ENCODE measurements around the gene KCNJ5. TPM values are rescaled to one million over a fixed set of nuclear protein-coding genes. Genes with fewer than 3 reads are reported as not detected.

KCNJ5 gene
- total RNA-seq, 1 experiment from 2014 or later = not detected

DNA sequence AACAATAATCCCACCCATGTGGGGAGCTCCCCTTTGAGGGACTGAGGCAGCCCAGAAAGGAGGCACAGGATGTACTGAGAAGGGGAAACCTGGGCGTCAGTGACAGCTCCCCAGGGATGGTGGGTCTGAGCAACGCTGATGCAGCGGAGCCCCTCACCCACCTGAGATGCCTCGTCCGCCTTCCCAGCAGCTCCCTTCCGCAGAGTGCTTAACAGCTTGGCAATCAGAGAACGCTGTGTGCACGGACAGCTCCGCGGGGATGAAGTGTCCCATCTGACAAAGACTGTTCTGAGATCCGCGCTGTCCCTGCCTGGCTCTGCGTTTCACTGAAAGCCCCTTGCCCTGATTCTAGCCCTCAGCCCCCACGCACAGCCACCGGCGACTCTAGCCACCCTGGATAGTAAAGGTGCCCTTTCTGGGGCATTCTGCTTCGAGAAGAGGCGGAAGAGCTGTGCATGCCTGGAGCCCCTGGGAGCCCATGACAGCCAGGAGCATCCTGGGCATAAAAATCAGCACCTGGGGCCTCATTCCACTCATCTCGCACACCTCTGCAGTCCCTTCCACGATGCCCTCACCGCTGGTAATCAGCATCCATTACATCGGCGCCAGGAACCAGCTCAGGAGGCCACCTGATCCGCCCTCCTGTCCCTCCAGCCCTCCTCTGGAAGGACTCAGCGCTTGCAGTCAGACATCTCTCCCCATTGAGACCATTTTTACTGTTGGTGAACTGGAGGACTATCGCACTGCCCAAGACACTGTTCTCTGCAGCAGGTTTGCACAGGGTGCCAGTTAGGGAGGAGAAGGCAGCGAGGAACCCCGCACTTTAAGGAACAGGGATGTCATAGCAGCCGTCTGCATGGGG lies 10.7 kb downstream of the KCNJ5 start:
- peaks cover 6% of the 10 kb centered on the region for H3K4me1 Mint-ChIP-seq (ENCODE audit: low read depth, unreplicated experiment)
- Histone ChIP-seq H3K27me3 (replicated peaks; ENCODE audit: control insufficient read depth, insufficient read depth, low read length) (no peaks in the 10 kb centered on the region), H3K36me3 (ENCODE audit: control insufficient read depth, insufficient read depth, low read length) (no peaks in the 10 kb centered on the region), H3K4me3 (ENCODE audit: low read depth, low read length) (no peak overlapping the region), H3K9me3 (no peaks in the 10 kb centered on the region), H3K4me1 (peaks cover 6% of the 10 kb centered on the region)
- TF ChIP-seq, protein P1, sequence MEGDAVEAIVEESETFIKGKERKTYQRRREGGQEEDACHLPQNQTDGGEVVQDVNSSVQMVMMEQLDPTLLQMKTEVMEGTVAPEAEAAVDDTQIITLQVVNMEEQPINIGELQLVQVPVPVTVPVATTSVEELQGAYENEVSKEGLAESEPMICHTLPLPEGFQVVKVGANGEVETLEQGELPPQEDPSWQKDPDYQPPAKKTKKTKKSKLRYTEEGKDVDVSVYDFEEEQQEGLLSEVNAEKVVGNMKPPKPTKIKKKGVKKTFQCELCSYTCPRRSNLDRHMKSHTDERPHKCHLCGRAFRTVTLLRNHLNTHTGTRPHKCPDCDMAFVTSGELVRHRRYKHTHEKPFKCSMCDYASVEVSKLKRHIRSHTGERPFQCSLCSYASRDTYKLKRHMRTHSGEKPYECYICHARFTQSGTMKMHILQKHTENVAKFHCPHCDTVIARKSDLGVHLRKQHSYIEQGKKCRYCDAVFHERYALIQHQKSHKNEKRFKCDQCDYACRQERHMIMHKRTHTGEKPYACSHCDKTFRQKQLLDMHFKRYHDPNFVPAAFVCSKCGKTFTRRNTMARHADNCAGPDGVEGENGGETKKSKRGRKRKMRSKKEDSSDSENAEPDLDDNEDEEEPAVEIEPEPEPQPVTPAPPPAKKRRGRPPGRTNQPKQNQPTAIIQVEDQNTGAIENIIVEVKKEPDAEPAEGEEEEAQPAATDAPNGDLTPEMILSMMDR (IDR thresholded peaks at IDR 0.05; ENCODE audit: insufficient read depth in 1 of 2, low read depth in 1 of 2, low read length in 1 of 2, severe bottlenecking in 1 of 2, unreplicated experiment in 1 of 2) = no peak
- ChIA-PET CTCF (no interaction called here), POLR2A (no interaction called here)
- no peaks in the 10 kb centered on the region for H3K36me3 Mint-ChIP-seq (ENCODE audit: insufficient read depth, unreplicated experiment)
- BruUV-seq (replicated peaks) = no TSS peak
- DNase-seq = no peak
- intact Hi-C loops (cut with micrococcal nuclease; ENCODE audit: unreplicated experiment) = no loop called here
- H3K4me3 Mint-ChIP-seq (ENCODE audit: unreplicated experiment) = no peak overlapping the region
- H3K9me3 Mint-ChIP-seq (ENCODE audit: unreplicated experiment) = no peaks in the 10 kb centered on the region
- no peak overlapping the region for H3K27ac Mint-ChIP-seq (ENCODE audit: unreplicated experiment)
- peaks cover 14% of the 10 kb centered on the region for H3K27me3 Mint-ChIP-seq (ENCODE audit: insufficient read depth, unreplicated experiment)

DNA sequence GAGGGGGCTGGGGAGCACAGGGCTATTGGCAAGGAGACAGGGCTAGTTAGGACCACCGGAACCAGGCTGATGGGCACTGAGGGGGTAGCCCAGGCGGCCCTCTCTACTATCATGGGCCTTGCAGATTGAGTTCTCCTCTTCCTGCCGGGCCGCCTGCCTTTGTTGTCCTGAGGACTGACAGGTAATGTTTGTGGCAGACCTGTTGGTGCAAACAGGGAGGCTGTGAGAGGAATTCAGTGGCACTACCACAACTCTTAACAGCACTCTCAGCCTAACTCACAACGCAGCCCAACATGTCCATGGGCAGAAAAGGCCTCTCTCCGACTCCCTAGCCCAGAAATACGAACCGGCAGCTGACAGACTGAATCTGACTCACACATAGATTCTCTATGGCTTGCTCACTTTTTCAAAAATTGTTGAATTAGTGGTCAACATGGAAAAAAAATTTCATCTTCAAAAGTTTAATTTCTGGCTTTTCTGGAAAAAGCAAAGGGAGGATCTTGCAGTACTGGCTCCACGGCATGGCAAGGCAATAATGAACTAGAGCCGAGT lies 11.4 kb downstream of the KCNJ5 start:
- no TSS peak for BruUV-seq (replicated peaks)
- no peak for DNase-seq
- TF ChIP-seq, protein P1 (IDR thresholded peaks at IDR 0.05; ENCODE audit: insufficient read depth in 1 of 2, low read depth in 1 of 2, low read length in 1 of 2, severe bottlenecking in 1 of 2, unreplicated experiment in 1 of 2) = no peak
- Mint-ChIP-seq H3K4me1 (ENCODE audit: low read depth, unreplicated experiment) (peaks cover 6% of the 10 kb centered on the region), H3K27me3 (ENCODE audit: insufficient read depth, unreplicated experiment) (peaks cover 14% of the 10 kb centered on the region), H3K36me3 (ENCODE audit: insufficient read depth, unreplicated experiment) (no peaks in the 10 kb centered on the region), H3K9me3 (ENCODE audit: unreplicated experiment) (no peaks in the 10 kb centered on the region), H3K27ac (ENCODE audit: unreplicated experiment) (no peak overlapping the region), H3K4me3 (ENCODE audit: unreplicated experiment) (no peak overlapping the region)
- Histone ChIP-seq H3K9me3 (no peaks in the 10 kb centered on the region), H3K4me1 (peaks cover 6% of the 10 kb centered on the region), H3K4me3 (ENCODE audit: low read depth, low read length) (no peak overlapping the region), H3K27me3 (replicated peaks; ENCODE audit: control insufficient read depth, insufficient read depth, low read length) (no peaks in the 10 kb centered on the region; the same call in 1 of the 2 replicates), H3K36me3 (ENCODE audit: control insufficient read depth, insufficient read depth, low read length) (no peaks in the 10 kb centered on the region)
- CTCF ChIA-PET = interaction anchor here (1.0 kb wide), 1 partner anchor 21 kb away, joined by 3 read pairs; no protein-coding TSS in a partner anchor
- intact Hi-C loops (cut with micrococcal nuclease; ENCODE audit: unreplicated experiment) = no loop called here
- POLR2A ChIA-PET = no interaction called here

DNA sequence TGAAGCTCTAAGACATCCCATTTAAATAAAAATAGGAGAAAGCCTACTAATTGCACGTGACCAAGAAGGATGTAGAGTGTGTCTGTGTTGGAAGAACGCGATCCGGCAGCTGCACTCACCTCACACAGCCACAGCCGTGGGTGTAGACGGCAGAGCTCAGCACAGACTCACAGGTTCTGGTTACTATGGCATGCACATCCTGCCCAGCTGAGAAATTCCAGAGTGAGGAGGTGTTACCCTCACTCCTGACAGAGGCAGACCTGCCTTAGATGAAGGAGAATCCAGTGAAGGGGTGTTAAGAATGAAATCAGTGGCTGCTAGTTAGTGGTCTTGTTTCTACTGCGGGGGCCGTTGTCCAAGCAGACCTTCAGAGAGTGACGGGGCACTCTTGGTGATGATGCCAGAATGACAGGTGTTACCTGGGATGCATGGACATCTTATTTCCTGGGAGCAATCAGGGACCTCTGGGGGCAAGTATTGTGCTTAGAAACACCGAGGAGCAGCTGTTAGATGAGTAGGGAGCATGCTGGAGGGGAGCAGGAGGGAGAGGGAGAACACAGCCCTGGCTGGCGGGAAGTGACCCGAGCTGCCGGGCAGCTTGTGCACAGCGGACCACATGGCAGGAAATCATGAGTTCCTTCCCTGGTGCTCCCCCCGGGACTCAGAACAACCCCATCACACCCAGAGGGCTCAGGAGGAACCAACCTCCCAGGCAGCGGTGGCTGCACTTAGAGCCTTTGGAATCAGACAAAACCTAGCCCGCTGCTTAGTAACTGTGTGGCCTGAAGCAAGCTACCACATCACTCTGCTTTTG lies 12.3 kb downstream of the KCNJ5 start:
- no peaks in the 10 kb centered on the region for H3K9me3 Mint-ChIP-seq (ENCODE audit: unreplicated experiment)
- ChIA-PET POLR2A (no interaction called here), CTCF (interaction anchor here (1.0 kb wide), 1 partner anchor 22 kb away, joined by 3 read pairs; no protein-coding TSS in a partner anchor)
- H3K4me3 Mint-ChIP-seq (ENCODE audit: unreplicated experiment) = no peak overlapping the region
- no peak overlapping the region for H3K27ac Mint-ChIP-seq (ENCODE audit: unreplicated experiment)
- Histone ChIP-seq H3K27me3 (replicated peaks; ENCODE audit: control insufficient read depth, insufficient read depth, low read length) (no peaks in the 10 kb centered on the region; the same call in 1 of the 2 replicates), H3K4me1 (peaks cover 6% of the 10 kb centered on the region), H3K4me3 (ENCODE audit: low read depth, low read length) (no peak overlapping the region), H3K9me3 (no peaks in the 10 kb centered on the region), H3K36me3 (ENCODE audit: control insufficient read depth, insufficient read depth, low read length) (no peaks in the 10 kb centered on the region)
- intact Hi-C loops (cut with micrococcal nuclease; ENCODE audit: unreplicated experiment) = no loop called here
- H3K36me3 Mint-ChIP-seq (ENCODE audit: insufficient read depth, unreplicated experiment) = no peaks in the 10 kb centered on the region
- TF ChIP-seq, protein P1 (IDR thresholded peaks at IDR 0.05; ENCODE audit: insufficient read depth in 1 of 2, low read depth in 1 of 2, low read length in 1 of 2, severe bottlenecking in 1 of 2, unreplicated experiment in 1 of 2) = no peak
- no TSS peak for BruUV-seq (replicated peaks)
- peaks cover 6% of the 10 kb centered on the region for H3K4me1 Mint-ChIP-seq (ENCODE audit: low read depth, unreplicated experiment)
- no peak for DNase-seq
- H3K27me3 Mint-ChIP-seq (ENCODE audit: insufficient read depth, unreplicated experiment) = peaks cover 13% of the 10 kb centered on the region
